IMR-90 (cell line): ENCODE results near the gene CNOT3. TPM values are rescaled to one million over a fixed set of nuclear protein-coding genes. Genes with fewer than 3 reads are reported as not detected.
A peak's percentile ranks its signal among the peaks of the same experiment; 100 is the strongest.

Source experiments
- ATAC-seq: fragments of 200-7000 bp; cut with Tn5 transposase; 2 replicates; pipeline ENCODE4 v1.9.1; 2020; ENCODE audit warnings: low read depth, mild to moderate bottlenecking, moderate library complexity
- BruUV-seq: library from RNA; stranded (reverse); fragments of 400-500 nt; replicated peaks from 2 replicates; lab custom pipeline; 2021; lab: Mats Ljungman, UMichigan
- CTCF ChIA-PET: fragments of 300-600 bp; formaldehyde crosslinking; extraction: SDS; loops from one replicate; lab custom pipeline; 2021; ENCODE audit warnings: antibody characterized with exemption; lab: Yijun Ruan, JAX
- POLR2A ChIA-PET: fragments of 300-600 bp; sonication (Branson Sonifier 250); formaldehyde crosslinking; loops from one replicate; lab custom pipeline; 2022; ENCODE audit warnings: antibody characterized with exemption; ENCODE audit not compliant: unreplicated experiment; lab: Charles Lee
- DNase-seq: peaks from one replicate; pipeline ENCODE4 v3.0.0; 2013
- H2AFZ ChIP-seq: replicated peaks from 2 replicates; pipeline ENCODE3; 2013; ENCODE audit warnings: low read length, mild to moderate bottlenecking; ENCODE audit not compliant: poor library complexity
- H2AK5ac ChIP-seq: 2 replicates; pipeline ENCODE4 v1.6.1; 2013; ENCODE audit warnings: low read depth, low read length, inconsistent platforms
- H2AK9ac ChIP-seq: replicated peaks from 2 replicates; pipeline ENCODE3; 2013; ENCODE audit warnings: mild to moderate bottlenecking, low read depth, low read length, moderate library complexity; ENCODE audit not compliant: poor library complexity
- H2BK120ac ChIP-seq: 2 replicates; pipeline ENCODE4 v1.6.1; 2013; ENCODE audit warnings: low read depth, low read length, inconsistent platforms
- H2BK15ac ChIP-seq: 3 replicates; pipeline ENCODE4 v1.6.1; 2013; ENCODE audit warnings: low read depth, low read length, inconsistent platforms
- H2BK20ac ChIP-seq: 2 replicates; pipeline ENCODE4 v1.6.1; 2013; ENCODE audit warnings: low read depth, mild to moderate bottlenecking, inconsistent platforms, low read length, moderate library complexity
- H2BK5ac ChIP-seq: 2 replicates; pipeline ENCODE4 v1.6.1; 2013; ENCODE audit warnings: mild to moderate bottlenecking, low read depth, low read length, inconsistent platforms; ENCODE audit not compliant: poor library complexity, severe bottlenecking
- H3K14ac ChIP-seq: replicated peaks from 2 replicates; pipeline ENCODE4 v1.6.1; 2013; ENCODE audit warnings: low read depth, low read length, inconsistent platforms
- H3K18ac ChIP-seq: 2 replicates; pipeline ENCODE4 v1.6.1; 2013; ENCODE audit warnings: low read depth, low read length, control low read depth
- H3K23ac ChIP-seq: 2 replicates; pipeline ENCODE4 v1.6.1; 2013; ENCODE audit warnings: low read depth, low read length, inconsistent platforms
- H3K27ac ChIP-seq: 2 replicates; pipeline ENCODE4 v1.5.1; 2013; ENCODE audit warnings: mild to moderate bottlenecking, control low read depth, low read length; ENCODE audit not compliant: insufficient read depth
- H3K27me3 ChIP-seq: 2 replicates; pipeline ENCODE4 v1.6.1; 2013; ENCODE audit warnings: low read length; ENCODE audit not compliant: control insufficient read depth, insufficient read depth
- H3K36me3 ChIP-seq: 2 replicates; pipeline ENCODE4 v1.6.1; 2013; ENCODE audit warnings: low read length, mixed read lengths; ENCODE audit not compliant: control insufficient read depth, insufficient read depth
- H3K4ac ChIP-seq: 2 replicates; pipeline ENCODE4 v1.6.1; 2013; ENCODE audit warnings: low read depth, low read length, inconsistent platforms
- H3K4me1 ChIP-seq: 2 replicates; pipeline ENCODE4 v1.6.1; 2013; ENCODE audit warnings: low read length, mixed read lengths; ENCODE audit not compliant: control insufficient read depth, insufficient read depth
- H3K4me2 ChIP-seq: 2 replicates; pipeline ENCODE4 v1.6.1; 2013; ENCODE audit warnings: low read depth, mild to moderate bottlenecking, control low read depth, low read length, moderate library complexity
- H3K4me3 ChIP-seq: 2 replicates; pipeline ENCODE4 v1.5.1; 2013; ENCODE audit warnings: low read depth, mild to moderate bottlenecking, control low read depth, low read length, moderate library complexity; ENCODE audit not compliant: insufficient read depth
- H3K56ac ChIP-seq: 2 replicates; pipeline ENCODE4 v1.6.1; 2013; ENCODE audit warnings: low read length, inconsistent platforms; ENCODE audit not compliant: insufficient read depth; ENCODE audit errors: extremely low read depth
- H3K79me1 ChIP-seq, 2 experiments: 2 replicates each; pipeline ENCODE4 v1.6.1; 2013; ENCODE audit warnings: low read length in 2 of 2, inconsistent platforms in 1 of 2, low read depth in 1 of 2
- H3K9ac ChIP-seq: 2 replicates; pipeline ENCODE4 v1.6.1; 2013; ENCODE audit warnings: low read depth, low read length, control low read depth
- H3K9me1 ChIP-seq: 2 replicates; pipeline ENCODE4 v1.6.1; 2013; ENCODE audit warnings: low read length, inconsistent platforms; ENCODE audit not compliant: insufficient read depth
- H3K9me3 ChIP-seq: 2 replicates; pipeline ENCODE4 v1.6.1; 2013; ENCODE audit warnings: low read length; ENCODE audit not compliant: control insufficient read depth, insufficient read depth
- H4K20me1 ChIP-seq: 2 replicates; pipeline ENCODE4 v1.6.1; 2013; ENCODE audit warnings: low read length, inconsistent platforms; ENCODE audit not compliant: insufficient read depth
- H4K5ac ChIP-seq: 2 replicates; pipeline ENCODE4 v1.6.1; 2013; ENCODE audit warnings: mild to moderate bottlenecking, low read depth, low read length, control low read depth
- H4K8ac ChIP-seq, 2 experiments: 2 replicates each; pipeline ENCODE4 v1.6.1; 2013; ENCODE audit warnings: low read depth in 2 of 2, low read length in 2 of 2, control low read depth in 1 of 2, inconsistent platforms in 1 of 2
- H4K91ac ChIP-seq: 2 replicates; pipeline ENCODE4 v1.6.1; 2013; ENCODE audit warnings: low read depth, low read length, inconsistent platforms; ENCODE audit not compliant: insufficient read depth
- MXI1 ChIP-seq: IDR thresholded peaks from 2 replicates; pipeline ENCODE4 v1.6.1; 2012; ENCODE audit warnings: low read depth, mild to moderate bottlenecking, low read length, moderate library complexity, borderline replicate concordance
- SMC3 ChIP-seq: fragments of 150-350 bp; IDR thresholded peaks from 2 replicates; pipeline ENCODE4 v1.6.1; 2016; ENCODE audit warnings: low read depth, mild to moderate bottlenecking, antibody characterized with exemption, low read length, moderate library complexity
- WGBS, 2 experiments: methylation state at CpG; one replicate each; pipeline versions ENCODE4 v1.1.5 to v1.1.7; 2013; ENCODE audit warnings: missing lambda C conversion rate in 2 of 2; ENCODE audit not compliant: insufficient read length in 1 of 2; ENCODE audit errors: extremely low coverage in 2 of 2; 5-methylcytosine and 5-hydroxymethylcytosine counted together
- dilution Hi-C: fragments of 300-500 bp; cut with HindIII; formaldehyde crosslinking; loops from one replicate; pipeline ENCODE4 v1.14.3; 2018; ENCODE audit warnings: low sequenced_read_pairs; ENCODE audit not compliant: unreplicated experiment
- in situ Hi-C: fragments of 300-500 bp; cut with MboI; formaldehyde crosslinking; loops from 3 replicates; pipeline ENCODE4 v1.14.3; 2019; ENCODE audit warnings: low sequenced_read_pairs, inconsistent platforms, mixed read lengths
- intact Hi-C: fragments of 100-400 bp; cut with micrococcal nuclease; formaldehyde crosslinking; loops from 2 replicates; pipeline ENCODE4 v1.10.0; 2022
- polyA plus RNA-seq, 3 experiments: library from polyadenylated mRNA; depleted of rRNA; stranded (reverse); fragments of >200 nt; gene quantifications; 2 replicates each; pipeline ENCODE4 v1.2.3, GENCODE V29; 2012; ENCODE audit warnings: low replicate concordance in 1 of 3
- total RNA-seq: library from RNA; depleted of rRNA; stranded (reverse); fragments of >200 nt; gene quantifications from 2 replicates; pipeline ENCODE4 v1.2.3, GENCODE V29; 2012

Gene CNOT3
- total and polyA plus RNA-seq, 2 of the 4 experiments (the other 2 are of a cell fraction), result 5.4 to 26.7 TPM

DNA sequence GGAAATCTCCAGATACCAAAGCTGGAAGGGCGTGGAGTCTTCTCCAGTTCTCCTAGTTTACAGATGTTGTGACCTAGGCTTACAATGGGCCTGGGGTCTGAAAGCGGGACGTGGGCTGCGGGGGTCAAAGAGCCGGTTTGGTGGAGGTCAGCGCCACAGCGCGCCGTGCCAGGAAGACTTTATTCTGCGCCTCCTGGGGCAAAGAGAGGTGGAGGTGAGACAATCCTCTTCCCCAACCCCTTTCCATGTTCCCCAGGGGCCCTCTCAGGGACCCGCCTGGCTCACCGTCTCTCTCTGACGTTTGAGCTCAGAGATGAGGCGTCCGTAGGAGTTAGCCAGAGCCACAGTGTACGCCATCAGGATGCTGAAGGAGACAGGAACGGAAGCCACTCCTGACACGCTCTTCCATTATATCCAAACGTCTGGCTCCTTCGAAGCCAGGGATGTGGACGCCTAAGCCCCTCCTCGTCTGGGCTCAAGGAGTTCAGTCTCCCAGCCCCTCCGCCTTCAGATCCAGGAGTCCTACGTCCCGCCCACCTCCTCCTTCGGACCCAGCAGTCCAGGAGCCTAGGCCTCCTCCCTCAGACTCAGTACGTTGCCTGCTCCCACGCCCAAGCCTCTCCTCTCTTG is 22.7 kb downstream of the CNOT3 start:
- H2AFZ ChIP-seq, result peak overlapping the region; percentile 97
- 2% methylated on average over 12 of the region's 28 CpGs; no CpG with 5 or more reads in 1 of the 2 experiments for WGBS, 2 experiments

More for the DNA sequence above, 22.7 kb downstream of the CNOT3 start:
- H3K36me3 ChIP-seq, result peaks cover 17% of the 10 kb centered on the region
- H3K14ac ChIP-seq, result peak overlapping the region; percentile 23; the same call in 1 of the 2 replicates
- peak overlapping the region; percentile 8 for H4K5ac ChIP-seq
- peak overlapping the region; percentile 69 for H2AK5ac ChIP-seq
- H3K9ac ChIP-seq, result peak overlapping the region; percentile 68
- dilution Hi-C loops (no loop called here), intact Hi-C loops (no loop called here), in situ Hi-C loops (no loop called here)
- no peaks in the 10 kb centered on the region for H3K9me3 ChIP-seq
- no peaks in the 10 kb centered on the region for H3K27me3 ChIP-seq
- no peak for TF ChIP-seq MXI1
- TF ChIP-seq SMC3, result peak; percentile 3; the same call in 1 of the 2 replicates
- H3K56ac ChIP-seq, result peak overlapping the region; percentile 64
- peak overlapping the region; percentile 73 for H3K4me2 ChIP-seq
- H2BK15ac ChIP-seq, result no peak overlapping the region
- BruUV-seq, result no TSS peak
- peak overlapping the region; percentile 47 for H2BK5ac ChIP-seq
- H4K8ac ChIP-seq, result peak overlapping the region; percentile 49 to 82; a peak in 2 of 4 replicates
- peak overlapping the region; percentile 64; the same call in 1 of the 2 replicates for H3K23ac ChIP-seq
- ATAC-seq (no peak), DNase-seq (peak; percentile 57)
- H3K79me1 ChIP-seq, result peaks cover 10 to 38% of the 10 kb centered on the region in 2 experiments; a peak in 3 of 4 replicates
- peak overlapping the region; percentile 52 for H3K4me3 ChIP-seq
- no peaks in the 10 kb centered on the region; the same call in none of the 2 replicates for H3K9me1 ChIP-seq
- no peak overlapping the region for H2BK120ac ChIP-seq
- peak overlapping the region; percentile 55 for H3K4ac ChIP-seq
- peaks cover 11% of the 10 kb centered on the region for H3K4me1 ChIP-seq
- H2AK9ac ChIP-seq, result peak overlapping the region; percentile 89
- no peak overlapping the region for H3K18ac ChIP-seq
- CTCF ChIA-PET, result no interaction called here
- H4K20me1 ChIP-seq, result no peaks in the 10 kb centered on the region
- no peak overlapping the region for H2BK20ac ChIP-seq
- H3K27ac ChIP-seq, result peak overlapping the region; percentile 67
- POLR2A ChIA-PET, result interaction anchor here (1.0 to 1.9 kb wide), 2 partner anchors 29 to 40 kb away, joined by 3 to 5 read pairs; partner anchors contain the start of genes MBOAT7 and RPS9
- H4K91ac ChIP-seq, result peak overlapping the region; percentile 68
